A673 (cell line): ENCODE results near the gene ISCA2. TPM values are rescaled to one million over a fixed set of nuclear protein-coding genes. Genes with fewer than 3 reads are reported as not detected.

ENCODE experiments used
- BruUV-seq: library from RNA; stranded (reverse); fragments of 400-500 nt; replicated peaks from 2 replicates; lab custom pipeline; 2021; lab: Mats Ljungman, UMichigan
- CTCF ChIA-PET: fragments of 300-600 bp; sonication (Branson Sonifier 250); formaldehyde crosslinking; loops from one replicate; lab custom pipeline; 2022; ENCODE audit warnings: antibody characterized with exemption; lab: Charles Lee
- POLR2A ChIA-PET: fragments of 300-600 bp; sonication (Branson Sonifier 250); formaldehyde crosslinking; loops from one replicate; lab custom pipeline; 2022; ENCODE audit warnings: antibody characterized with exemption; ENCODE audit not compliant: low non-redundant PET; lab: Charles Lee
- DNase-seq: peaks from one replicate; pipeline ENCODE4 v3.0.0-alpha.2; 2015; ENCODE audit warnings: low spot score
- H3K27ac ChIP-seq: fragments of 200-600 bp; sonication (generic); 2 replicates; pipeline ENCODE4 v1.5.1; 2016; ENCODE audit warnings: mixed run types, low read depth, mild to moderate bottlenecking, mixed read lengths, antibody characterized with exemption, low read length; ENCODE audit not compliant: poor library complexity, severe bottlenecking
- H3K27me3 ChIP-seq: fragments of 200-600 bp; sonication (generic); replicated peaks from 2 replicates; pipeline ENCODE4 v1.6.1; 2017; ENCODE audit warnings: mixed run types, low read depth, mild to moderate bottlenecking, mixed read lengths, antibody characterized with exemption, low read length; ENCODE audit not compliant: insufficient read depth, poor library complexity
- H3K36me3 ChIP-seq: fragments of 200-600 bp; sonication (generic); 2 replicates; pipeline ENCODE4 v1.6.1; 2016; ENCODE audit warnings: mixed run types, mild to moderate bottlenecking, mixed read lengths, antibody characterized with exemption, low read length; ENCODE audit not compliant: insufficient read depth, poor library complexity, severe bottlenecking
- H3K4me1 ChIP-seq: fragments of 200-600 bp; sonication (generic); 2 replicates; pipeline ENCODE4 v1.6.1; 2017; ENCODE audit warnings: mixed run types, mild to moderate bottlenecking, mixed read lengths, antibody characterized with exemption, low read length; ENCODE audit not compliant: insufficient read depth, poor library complexity, severe bottlenecking
- H3K4me3 ChIP-seq: fragments of 200-600 bp; sonication (generic); 2 replicates; pipeline ENCODE4 v1.5.1; 2016; ENCODE audit warnings: low read depth, mixed run types, mild to moderate bottlenecking, mixed read lengths, low read length; ENCODE audit not compliant: poor library complexity, severe bottlenecking
- H3K9me3 ChIP-seq: fragments of 200-600 bp; sonication (generic); 2 replicates; pipeline ENCODE4 v1.6.1; 2016; ENCODE audit warnings: mixed run types, low read depth, mild to moderate bottlenecking, mixed read lengths, antibody characterized with exemption, low read length; ENCODE audit not compliant: poor library complexity, severe bottlenecking
- EZH2 ChIP-seq: fragments of 200-600 bp; sonication (generic); IDR thresholded peaks from 2 replicates; pipeline ENCODE4 v1.6.1; 2017; ENCODE audit warnings: borderline replicate concordance, low read depth, mild to moderate bottlenecking, mixed read lengths, antibody characterized with exemption, low read length; ENCODE audit not compliant: poor library complexity, severe bottlenecking
- intact Hi-C: fragments of 100-400 bp; cut with micrococcal nuclease; formaldehyde crosslinking; loops from one replicate; pipeline ENCODE4 v1.10.0; 2022; ENCODE audit not compliant: unreplicated experiment
- total RNA-seq: library from RNA; stranded (reverse); gene quantifications from 2 replicates; pipeline ENCODE4 v1.2.3, GENCODE V29; 2021
- TF ChIP-seq, protein P1 (sequence below): fragments of 300-800, 200-600 bp; sonication (generic); conservative IDR thresholded peaks from 2 replicates; pipeline ENCODE4 v1.5.1; 2017; ENCODE audit warnings: low read depth, mild to moderate bottlenecking, antibody characterized with exemption, low read length, moderate library complexity, mixed read lengths

Gene ISCA2
- total RNA-seq, 1 experiment from 2014 or later: 25.5 TPM

- CTCF ChIA-PET: no interaction called here
- no peak for TF ChIP-seq EZH2
- TF ChIP-seq, protein P1, sequence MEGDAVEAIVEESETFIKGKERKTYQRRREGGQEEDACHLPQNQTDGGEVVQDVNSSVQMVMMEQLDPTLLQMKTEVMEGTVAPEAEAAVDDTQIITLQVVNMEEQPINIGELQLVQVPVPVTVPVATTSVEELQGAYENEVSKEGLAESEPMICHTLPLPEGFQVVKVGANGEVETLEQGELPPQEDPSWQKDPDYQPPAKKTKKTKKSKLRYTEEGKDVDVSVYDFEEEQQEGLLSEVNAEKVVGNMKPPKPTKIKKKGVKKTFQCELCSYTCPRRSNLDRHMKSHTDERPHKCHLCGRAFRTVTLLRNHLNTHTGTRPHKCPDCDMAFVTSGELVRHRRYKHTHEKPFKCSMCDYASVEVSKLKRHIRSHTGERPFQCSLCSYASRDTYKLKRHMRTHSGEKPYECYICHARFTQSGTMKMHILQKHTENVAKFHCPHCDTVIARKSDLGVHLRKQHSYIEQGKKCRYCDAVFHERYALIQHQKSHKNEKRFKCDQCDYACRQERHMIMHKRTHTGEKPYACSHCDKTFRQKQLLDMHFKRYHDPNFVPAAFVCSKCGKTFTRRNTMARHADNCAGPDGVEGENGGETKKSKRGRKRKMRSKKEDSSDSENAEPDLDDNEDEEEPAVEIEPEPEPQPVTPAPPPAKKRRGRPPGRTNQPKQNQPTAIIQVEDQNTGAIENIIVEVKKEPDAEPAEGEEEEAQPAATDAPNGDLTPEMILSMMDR: no peak
- Histone ChIP-seq H3K36me3 (no peaks in the 10 kb centered on the region), H3K27ac (no peak overlapping the region), H3K4me1 (no peaks in the 10 kb centered on the region), H3K27me3 (peaks cover 7% of the 10 kb centered on the region), H3K4me3 (no peak overlapping the region), H3K9me3 (no peaks in the 10 kb centered on the region)
- no peak for DNase-seq
- POLR2A ChIA-PET: interaction anchor here (0.6 kb wide), 1 partner anchor 132 kb away, joined by 3 read pairs; no protein-coding TSS in a partner anchor
- BruUV-seq: no TSS peak
- intact Hi-C loops: no loop called here
Observed at GRCh38 chr14:74509587-74510222, 16.1 kb downstream of the ISCA2 start.

GRCh38 chr14:74510223-74510931 is 16.8 kb downstream of the ISCA2 start:
- ChIA-PET CTCF (no interaction called here), POLR2A (no interaction called here)
- H3K27me3 ChIP-seq: peaks cover 7% of the 10 kb centered on the region
- no peak overlapping the region for H3K27ac ChIP-seq
- H3K4me1 ChIP-seq: no peaks in the 10 kb centered on the region
- H3K9me3 ChIP-seq: no peaks in the 10 kb centered on the region
- intact Hi-C loops: no loop called here
- TF ChIP-seq EZH2: no peak
- no peak for DNase-seq
- no peaks in the 10 kb centered on the region for H3K36me3 ChIP-seq
- BruUV-seq: no TSS peak
- no peak overlapping the region for H3K4me3 ChIP-seq

- Histone ChIP-seq H3K4me1 (no peaks in the 10 kb centered on the region), H3K27me3 (peaks cover 7% of the 10 kb centered on the region), H3K36me3 (no peaks in the 10 kb centered on the region), H3K27ac (no peak overlapping the region), H3K4me3 (no peak overlapping the region), H3K9me3 (no peaks in the 10 kb centered on the region)
- ChIA-PET POLR2A (no interaction called here), CTCF (no interaction called here)
- intact Hi-C loops: no loop called here
- BruUV-seq: no TSS peak
- DNase-seq: no peak
- TF ChIP-seq EZH2: no peak
- TF ChIP-seq, protein P1: no peak
Observed at GRCh38 chr14:74510959-74511409, 17.4 kb downstream of the ISCA2 start.
